CD14-positive monocyte (primary cell): ENCODE measurements around the gene WASF2. TPM values are rescaled to one million over a fixed set of nuclear protein-coding genes. Genes with fewer than 3 reads are reported as not detected.
A peak's percentile ranks its signal among the peaks of the same experiment; 100 is the strongest.

Experiments
- DNase-seq, 3 donors: peaks; one replicate each; pipeline ENCODE4 v3.0.0-alpha.2; 2011 to 2022
- H2AFZ ChIP-seq: 2 replicates; pipeline ENCODE4 v1.6.0; 2012; ENCODE audit warnings: mild to moderate bottlenecking, low read depth, low read length, inconsistent platforms; ENCODE audit not compliant: insufficient read depth, poor library complexity, severe bottlenecking
- H3K27ac ChIP-seq, 2 donors: 1 replicate in 1 of 2; 2 replicates in 1 of 2; pipeline ENCODE4 v1.5.1; 2012 to 2013; ENCODE audit warnings: low read length in 2 of 2, control low read depth in 1 of 2, inconsistent platforms in 1 of 2, low read depth in 1 of 2, mild to moderate bottlenecking in 1 of 2
- H3K27me3 ChIP-seq, 2 donors: one replicate each; pipeline versions ENCODE4 v1.6.0 to v1.6.1; 2011 to 2013; ENCODE audit warnings: low read length in 2 of 2; ENCODE audit not compliant: control insufficient read depth in 2 of 2, insufficient read depth in 2 of 2
- H3K36me3 ChIP-seq, 2 donors: replicated peaks in 1 of 2; 1 replicate in 1 of 2; 2 replicates in 1 of 2; pipeline versions ENCODE4 v1.5.1 to v1.6.1; 2012 to 2013; ENCODE audit warnings: low read length in 2 of 2, control low read depth in 1 of 2, inconsistent platforms in 1 of 2, mild to moderate bottlenecking in 1 of 2; ENCODE audit not compliant: insufficient read depth in 2 of 2, control insufficient read depth in 1 of 2
- H3K4me1 ChIP-seq, 2 donors: 1 replicate in 1 of 2; 2 replicates in 1 of 2; pipeline versions ENCODE4 v1.5.1 to v1.6.1; 2012 to 2013; ENCODE audit warnings: low read length in 2 of 2, control low read depth in 1 of 2, inconsistent platforms in 1 of 2, mild to moderate bottlenecking in 1 of 2, moderate library complexity in 1 of 2; ENCODE audit not compliant: insufficient read depth in 2 of 2, control insufficient read depth in 1 of 2
- H3K4me2 ChIP-seq: replicated peaks from 2 replicates; pipeline ENCODE3; 2012; ENCODE audit warnings: low read length, moderate library complexity, mild to moderate bottlenecking; ENCODE audit not compliant: poor library complexity, severe bottlenecking; ENCODE audit errors: extremely low read depth
- H3K4me3 ChIP-seq, 3 experiments: fragments of 200-600 bp in 1 of 3; sonication (generic) in 1 of 3; replicated peaks in 1 of 3; 1 replicate in 2 of 3; 2 replicates in 1 of 3; pipeline ENCODE4 v1.5.1; 2011 to 2013; ENCODE audit warnings: low read length in 3 of 3, mild to moderate bottlenecking in 3 of 3, control low read depth in 2 of 3, low read depth in 2 of 3, inconsistent platforms in 1 of 3, moderate library complexity in 1 of 3
- H3K79me2 ChIP-seq: 2 replicates; pipeline ENCODE4 v1.6.0; 2012; ENCODE audit warnings: mild to moderate bottlenecking, control low read depth, inconsistent platforms, low read length, moderate library complexity; ENCODE audit not compliant: insufficient read depth
- H3K9ac ChIP-seq: 2 replicates; pipeline ENCODE4 v1.6.0; 2017; ENCODE audit warnings: low read length, mild to moderate bottlenecking; ENCODE audit not compliant: insufficient read depth, poor library complexity, severe bottlenecking
- H3K9me3 ChIP-seq, 2 donors: replicated peaks in 1 of 2; 1 replicate in 1 of 2; 2 replicates in 1 of 2; pipeline versions ENCODE4 v1.5.1 to v1.6.1; 2012 to 2013; ENCODE audit warnings: low read length in 2 of 2, control low read depth in 1 of 2; ENCODE audit not compliant: control insufficient read depth in 1 of 2, insufficient read depth in 1 of 2
- H4K20me1 ChIP-seq: 2 replicates; pipeline ENCODE4 v1.6.0; 2012; ENCODE audit warnings: mild to moderate bottlenecking, low read length, control low read depth, moderate library complexity; ENCODE audit not compliant: insufficient read depth
- H3K27ac Mint-ChIP-seq, 7 donors: one replicate each; pipeline ENCODE4 v1.8.0; 2020; ENCODE audit warnings: mild to moderate bottlenecking in 7 of 7, mixed read lengths in 7 of 7, moderate library complexity in 6 of 7, inconsistent platforms in 2 of 7
- H3K27me3 Mint-ChIP-seq, 3 donors: one replicate each; pipeline ENCODE4 v1.8.0; 2021 to 2022; ENCODE audit warnings: low read depth in 3 of 3, mild to moderate bottlenecking in 3 of 3, mixed read lengths in 3 of 3, moderate library complexity in 3 of 3, inconsistent platforms in 1 of 3
- H3K36me3 Mint-ChIP-seq, 2 donors: one replicate each; pipeline ENCODE4 v1.8.0; 2020; ENCODE audit warnings: mixed read lengths in 2 of 2, inconsistent platforms in 1 of 2, mild to moderate bottlenecking in 1 of 2
- H3K4me1 Mint-ChIP-seq: one replicate; pipeline ENCODE4 v1.8.0; 2020; ENCODE audit warnings: mild to moderate bottlenecking, mixed read lengths
- H3K4me3 Mint-ChIP-seq, 2 donors: one replicate each; pipeline ENCODE4 v1.8.0; 2020; ENCODE audit warnings: mild to moderate bottlenecking in 2 of 2, mixed read lengths in 2 of 2, moderate library complexity in 1 of 2
- H3K9me3 Mint-ChIP-seq, 7 donors: one replicate each; pipeline ENCODE4 v1.8.0; 2020 to 2022; ENCODE audit warnings: mixed read lengths in 7 of 7, mild to moderate bottlenecking in 6 of 7, moderate library complexity in 6 of 7, inconsistent platforms in 2 of 7
- CTCF ChIP-seq: fragments of 200-600 bp; IDR thresholded peaks from one replicate; pipeline ENCODE4 v1.8.0; 2022; ENCODE audit warnings: antibody characterized with exemption, mild to moderate bottlenecking
- WGBS: methylation state at CpG from one replicate; pipeline ENCODE4 v1.1.5; 2013; ENCODE audit warnings: missing lambda C conversion rate; ENCODE audit not compliant: insufficient coverage; 5-methylcytosine and 5-hydroxymethylcytosine counted together
- intact Hi-C, 2 donors: fragments of 100-400 bp; cut with micrococcal nuclease; formaldehyde crosslinking; loops; one replicate each; pipeline versions ENCODE4 v1.15.0 to v1.15.1; 2023
- polyA plus RNA-seq, 3 donors: library from polyadenylated mRNA; depleted of rRNA in 1 of 3; unstranded in 2 of 3; stranded (reverse) in 1 of 3; fragments of 300-500 nt in 2 of 3; fragments of >200 nt in 1 of 3; fragmentation: Illumina TruSeq in 2 of 3; gene quantifications; 1 replicate in 2 of 3; 2 replicates in 1 of 3; pipeline ENCODE4 v1.2.3, GENCODE V29; 2012 to 2021

WASF2 gene
- polyA plus RNA-seq, 3 donors = 53.5 to 91.6 (median 86.4) TPM

GRCh38 chr1:27521336-27521831, 31.4 kb upstream of the WASF2 start:
- H3K27ac Mint-ChIP-seq = peak overlapping the region in 1 of 7 donors; percentile 50
- Histone ChIP-seq H3K79me2 (peaks cover 9% of the 10 kb centered on the region), H3K4me2 (peak overlapping the region; percentile 50), H2AFZ (peak overlapping the region; percentile 81), H3K36me3 (no peaks in the 10 kb centered on the region), H3K27me3 (no peaks in the 10 kb centered on the region), H3K9ac (peak overlapping the region; percentile 39), H4K20me1 (no peaks in the 10 kb centered on the region), H3K9me3 (no peaks in the 10 kb centered on the region), H3K27ac (no peak overlapping the region), H3K4me3 (peak overlapping the region in 1 of 3 experiments; percentile 27), H3K4me1 (peaks cover 55 to 58% of the 10 kb centered on the region in 2 donors)
- peak overlapping the region; percentile 29 to 68 for H3K4me3 Mint-ChIP-seq
- H3K36me3 Mint-ChIP-seq = no peaks in the 10 kb centered on the region
- 2% methylated on average over 17 of the region's 20 CpGs for WGBS
- no peak for DNase-seq
- no peaks in the 10 kb centered on the region for H3K9me3 Mint-ChIP-seq
- intact Hi-C loops = no loop called here
- peaks cover 62% of the 10 kb centered on the region for H3K4me1 Mint-ChIP-seq
- H3K27me3 Mint-ChIP-seq = peaks cover 0 to 15% (median 7%) of the 10 kb centered on the region in 3 donors
- TF ChIP-seq CTCF = no peak

GRCh38 chr1:27520651-27521050, 30.7 kb upstream of the WASF2 start:
- H3K4me3 Mint-ChIP-seq = peak overlapping the region in 1 of 2 donors; percentile 51
- peaks cover 0 to 15% (median 7%) of the 10 kb centered on the region in 3 donors for H3K27me3 Mint-ChIP-seq
- intact Hi-C loops = no loop called here
- 93% methylated on average over 4 of the region's 4 CpGs for WGBS
- H3K4me3 ChIP-seq = no peak overlapping the region
- no peaks in the 10 kb centered on the region for H3K36me3 ChIP-seq
- H3K9ac ChIP-seq = no peak overlapping the region
- H3K9me3 ChIP-seq = no peaks in the 10 kb centered on the region
- H3K27ac ChIP-seq = no peak overlapping the region
- no peaks in the 10 kb centered on the region for H3K9me3 Mint-ChIP-seq
- H3K79me2 ChIP-seq = peaks cover 1% of the 10 kb centered on the region
- H3K4me1 Mint-ChIP-seq = peaks cover 55% of the 10 kb centered on the region
- peaks cover 47 to 51% of the 10 kb centered on the region in 2 donors for H3K4me1 ChIP-seq
- no peaks in the 10 kb centered on the region for H3K27me3 ChIP-seq
- no peak overlapping the region for H3K4me2 ChIP-seq
- H3K36me3 Mint-ChIP-seq = no peaks in the 10 kb centered on the region
- no peak for TF ChIP-seq CTCF
- no peak for DNase-seq
- H2AFZ ChIP-seq = peak overlapping the region; percentile 81
- H4K20me1 ChIP-seq = no peaks in the 10 kb centered on the region
- H3K27ac Mint-ChIP-seq = no peak overlapping the region
